NCI-H226 (cell line): ENCODE measurements around the gene ZFAND3.
"Not testable (repeated sequence)": the region's sequence is repeated elsewhere in the genome, so short reads cannot be mapped to it uniquely, and the experiment has no call there.

ENCODE experiments used
- DNase-seq: peaks from one replicate; pipeline ENCODE4 v3.0.0-alpha.2; 2015

The ZFAND3 gene

DNA sequence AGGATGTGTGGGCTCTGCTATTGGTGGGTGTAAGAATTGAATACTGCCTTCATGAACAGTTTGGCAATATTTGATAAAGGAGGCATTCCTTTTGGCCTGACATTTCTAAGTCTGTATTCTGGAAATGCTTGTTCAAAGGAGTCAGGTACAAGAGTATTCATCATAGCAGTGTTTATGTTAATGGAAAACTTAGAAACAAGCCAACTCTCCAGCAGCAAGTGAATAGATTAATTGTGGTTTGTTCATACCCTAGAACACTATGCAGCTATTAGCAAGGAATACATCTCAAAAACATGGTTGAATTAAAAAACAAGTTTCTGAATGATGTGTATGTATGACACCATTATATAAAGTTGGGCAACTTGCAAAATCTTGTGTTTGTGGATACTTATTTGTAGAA, 195.8 kb downstream of the ZFAND3 start:
- DNase-seq = no peak

DNA sequence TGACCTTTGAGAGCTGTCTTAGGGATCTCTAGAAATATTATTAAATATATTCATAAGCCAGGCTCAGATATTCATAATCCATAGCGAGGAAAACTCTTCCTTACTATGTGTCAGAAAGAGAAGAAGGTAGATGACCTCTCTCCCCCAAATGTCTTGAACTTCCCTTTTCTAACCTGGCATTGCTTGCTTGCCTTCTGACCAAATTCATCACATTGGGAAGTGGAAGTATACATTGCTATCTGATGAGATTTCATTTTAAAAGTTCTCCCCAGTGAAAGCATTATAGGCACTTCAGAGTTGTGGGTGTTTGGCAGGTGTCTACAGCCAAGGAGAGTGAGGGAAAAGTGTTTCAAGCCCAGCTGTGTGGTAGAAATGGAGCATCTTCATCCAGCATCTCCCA, 197.3 kb downstream of the ZFAND3 start:
- DNase-seq = no peak

DNA sequence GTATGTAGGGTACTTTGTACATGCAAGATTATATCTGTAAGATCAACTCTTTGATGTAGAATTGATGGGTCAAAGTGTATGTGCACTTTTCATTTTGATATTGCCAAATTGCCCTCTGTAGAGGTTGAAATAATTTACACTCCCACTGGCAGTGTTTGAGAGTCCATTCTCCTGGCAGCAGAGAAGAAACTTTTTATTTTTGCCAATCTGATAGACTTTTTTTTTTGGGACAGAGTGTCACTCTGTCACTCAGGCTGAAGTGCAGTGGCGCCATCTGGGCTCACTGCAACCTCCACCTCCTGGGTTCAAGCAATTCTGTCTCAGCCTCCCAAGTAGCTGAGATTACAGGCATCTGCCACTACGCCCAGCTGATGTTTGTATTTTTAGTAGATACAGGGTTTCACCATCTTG, 199.2 kb downstream of the ZFAND3 start:
- no peak for DNase-seq

DNA sequence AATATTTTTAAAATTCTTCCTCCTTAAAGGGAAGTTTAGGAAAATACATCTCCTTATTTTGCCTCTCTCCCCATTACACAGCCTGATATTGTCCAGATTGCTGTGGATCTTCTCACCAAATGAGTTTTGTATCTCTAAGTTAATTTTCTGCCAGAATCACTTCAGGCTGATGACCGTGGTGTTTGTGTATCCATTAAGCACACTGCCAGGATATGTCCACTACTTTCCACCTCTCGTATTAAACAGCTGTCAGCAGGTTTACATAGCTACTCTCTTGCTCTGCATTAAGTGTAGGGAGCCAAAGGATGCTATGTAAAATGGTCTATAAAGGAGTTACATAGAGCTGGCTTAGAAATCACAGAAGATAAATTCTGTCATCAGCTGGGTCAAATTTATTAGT, 201.1 kb downstream of the ZFAND3 start:
- DNase-seq = no peak

DNA sequence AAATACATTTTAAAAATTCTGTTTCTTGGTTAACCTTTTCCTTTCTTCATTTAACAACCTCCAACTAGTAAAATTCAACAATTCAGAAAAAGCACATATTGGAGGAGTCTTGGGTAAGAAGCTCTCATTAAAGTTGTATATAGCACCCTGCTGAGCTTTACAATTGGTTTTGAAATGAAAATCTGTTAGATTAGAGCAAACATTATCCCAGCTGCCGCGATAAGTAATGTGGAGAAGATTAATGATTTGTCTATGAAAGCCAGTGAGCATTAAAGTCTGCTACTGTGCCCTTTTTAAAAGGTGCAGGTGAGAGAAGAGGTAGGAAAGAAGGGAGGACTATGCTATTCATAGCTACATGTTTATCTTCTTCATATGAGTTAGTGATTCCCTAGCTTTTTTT, 201.5 kb downstream of the ZFAND3 start:
- no peak for DNase-seq

DNA sequence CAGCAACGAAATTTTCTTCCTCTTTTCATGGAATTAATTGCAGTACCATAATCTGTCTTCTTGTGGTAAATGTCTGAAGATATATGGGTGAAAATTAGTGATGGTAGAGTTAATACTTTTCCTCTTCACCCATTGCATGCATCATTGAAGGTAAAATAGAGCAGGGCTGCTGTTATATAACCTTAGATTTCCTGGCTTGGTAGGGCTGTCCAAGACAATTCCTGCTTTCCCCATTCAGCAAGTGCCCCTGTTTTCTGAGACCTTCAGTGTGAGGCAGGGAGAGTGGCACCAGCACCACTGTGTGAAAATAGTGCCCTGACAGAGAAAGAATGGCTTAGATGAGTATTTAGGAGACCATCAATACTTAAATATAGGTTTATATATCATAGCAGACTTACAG, 202.0 kb downstream of the ZFAND3 start:
- no peak for DNase-seq

DNA sequence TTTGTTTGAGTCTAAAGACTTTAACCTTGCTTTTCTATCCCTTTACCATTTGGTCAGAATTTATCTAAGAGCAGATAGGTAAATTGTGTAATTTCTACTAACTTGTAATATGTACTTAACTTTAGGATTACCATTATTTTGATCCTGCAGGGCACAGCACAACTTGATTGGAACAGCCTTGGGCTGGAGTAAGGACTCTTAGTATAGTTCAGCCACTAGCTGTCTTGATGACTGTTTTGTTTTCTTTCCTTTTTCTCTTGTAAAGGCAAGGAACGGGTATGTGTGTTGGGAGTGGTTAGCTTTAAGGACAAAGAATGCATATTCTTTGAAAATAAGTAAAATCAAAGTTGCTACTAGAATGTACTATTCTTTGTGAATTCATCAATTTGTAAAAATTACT, 203.2 kb downstream of the ZFAND3 start:
- DNase-seq = no peak

DNA sequence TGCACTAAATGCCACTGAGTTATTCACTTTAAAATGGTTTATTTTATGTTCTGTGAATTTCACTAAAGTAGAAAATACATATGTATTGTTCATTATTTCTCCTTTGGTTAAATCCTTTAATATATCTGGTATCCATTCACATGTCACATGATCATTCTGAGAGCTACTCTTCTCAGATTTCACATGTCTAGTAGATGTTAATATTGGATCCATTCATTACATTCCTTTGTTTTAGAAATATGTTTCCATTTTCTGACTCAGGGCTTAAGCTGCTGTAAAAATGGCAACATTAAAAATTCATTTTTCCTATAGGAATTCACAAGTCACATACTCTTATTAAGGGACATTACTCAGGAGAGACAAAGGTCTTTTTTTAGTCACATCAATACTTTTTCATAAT, 205.4 kb downstream of the ZFAND3 start:
- DNase-seq = no peak

DNA sequence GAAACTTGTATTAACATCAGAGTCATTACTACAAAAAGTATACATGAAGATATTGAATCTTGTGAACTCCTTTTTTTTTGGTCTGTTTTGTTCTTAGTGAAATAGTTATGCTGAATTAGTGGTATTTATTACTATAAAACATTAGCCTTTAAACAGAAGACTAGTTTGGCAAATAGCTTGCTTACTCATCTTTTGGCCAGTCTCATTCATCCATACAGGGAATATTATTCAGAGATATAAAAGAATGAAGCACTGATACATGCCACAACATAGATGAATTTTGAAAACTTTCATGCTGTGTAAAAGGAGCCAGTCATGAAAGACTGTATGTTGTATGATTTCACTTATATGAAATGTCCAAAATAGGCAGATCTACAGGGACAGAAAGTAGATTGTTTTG, 205.9 kb downstream of the ZFAND3 start:
- DNase-seq = no peak

DNA sequence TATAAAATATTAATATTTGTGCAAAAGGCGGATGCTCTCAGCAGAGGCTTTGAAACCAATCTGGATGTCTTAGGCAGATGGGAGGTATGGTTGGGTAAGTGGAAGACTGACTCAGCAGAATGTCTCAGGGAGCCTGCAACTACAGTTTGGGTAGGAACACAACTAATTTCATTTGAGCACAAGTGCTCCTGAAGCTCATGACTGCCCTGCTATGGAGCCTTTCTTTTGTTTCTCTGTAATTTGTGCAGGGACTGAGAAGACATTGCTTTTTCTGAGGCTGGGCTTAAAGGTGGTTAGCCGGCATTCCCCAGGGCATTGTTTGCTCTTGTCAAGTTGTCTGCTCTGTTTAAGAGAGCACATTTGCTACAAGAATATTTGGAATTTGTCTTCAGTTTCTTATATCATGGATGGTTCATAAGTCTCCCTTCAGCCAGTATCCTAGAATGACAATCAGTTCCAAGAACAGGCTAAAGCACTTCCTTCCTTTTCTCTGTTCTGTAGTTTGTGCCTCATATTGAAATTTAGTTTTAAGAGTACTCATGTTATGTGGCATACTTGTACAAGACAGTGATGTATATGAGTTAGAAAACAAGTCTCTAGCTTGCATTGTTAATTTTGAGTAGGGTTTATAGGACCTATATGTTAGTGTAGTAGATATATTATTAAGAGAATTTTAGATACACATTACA, 208.3 kb downstream of the ZFAND3 start:
- no peak for DNase-seq

DNA sequence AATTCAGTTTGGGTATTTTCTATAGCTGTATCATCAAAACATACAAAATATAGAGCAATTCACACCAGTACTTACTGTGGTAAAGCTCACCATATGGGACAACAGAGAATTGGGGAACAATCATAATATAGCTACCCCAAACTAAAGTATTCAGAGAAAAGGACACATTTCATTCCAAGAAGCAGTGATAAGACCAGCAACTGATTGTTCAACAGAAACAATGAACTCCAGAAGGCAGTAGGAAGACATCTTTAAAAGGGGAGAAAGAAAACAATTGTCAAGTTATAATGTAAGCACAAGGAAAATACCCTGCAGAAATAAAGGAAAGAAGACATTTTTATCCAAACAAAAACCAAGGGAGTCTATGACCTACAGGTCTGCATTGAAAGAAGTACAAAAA, 210.9 kb downstream of the ZFAND3 start:
- DNase-seq = no peak

DNA sequence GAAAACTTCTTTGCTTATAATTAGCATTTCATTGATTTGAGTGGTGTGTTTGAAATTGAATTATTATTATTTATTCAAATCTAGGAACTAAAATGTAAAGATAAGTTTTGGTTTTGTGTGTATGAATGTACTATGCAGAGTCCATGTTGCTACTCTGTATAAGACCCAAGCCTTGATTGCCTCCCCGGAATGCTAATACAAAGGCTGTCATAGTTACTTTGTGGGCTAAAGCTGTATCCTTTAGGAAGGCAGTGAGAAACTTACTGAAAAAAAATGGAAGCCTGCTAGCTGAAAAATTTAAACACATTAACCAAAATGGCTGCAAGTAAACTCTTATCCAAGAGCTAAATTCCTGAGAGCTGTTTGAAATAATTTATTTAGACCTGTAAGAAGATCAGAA, 213.3 kb downstream of the ZFAND3 start:
- no peak for DNase-seq

DNA sequence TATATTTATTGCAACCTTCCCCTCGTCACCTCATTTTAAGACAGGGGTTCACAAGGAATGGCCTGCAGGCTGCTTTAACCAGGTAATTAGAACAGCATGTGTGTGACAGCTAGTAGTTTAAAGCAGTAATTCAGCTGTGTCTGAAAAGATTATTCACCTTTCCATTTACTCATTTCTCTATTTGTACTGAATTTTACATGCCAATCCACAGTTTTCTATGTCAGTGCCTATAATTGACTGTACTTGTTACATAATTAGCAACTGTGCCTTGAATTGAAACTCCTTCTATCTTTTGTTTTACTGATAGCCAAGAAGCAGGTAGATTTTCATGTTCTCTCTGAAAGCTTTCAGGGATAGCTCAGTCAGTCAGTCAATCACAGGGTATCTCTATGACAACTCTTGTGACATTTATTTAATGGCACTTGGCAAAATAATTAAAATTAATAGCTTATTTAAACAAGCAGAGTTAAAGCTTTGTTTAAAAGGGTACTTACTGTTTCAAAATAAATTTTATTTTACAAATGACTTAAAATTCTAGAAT, 214.0 kb downstream of the ZFAND3 start:
- no peak for DNase-seq

DNA sequence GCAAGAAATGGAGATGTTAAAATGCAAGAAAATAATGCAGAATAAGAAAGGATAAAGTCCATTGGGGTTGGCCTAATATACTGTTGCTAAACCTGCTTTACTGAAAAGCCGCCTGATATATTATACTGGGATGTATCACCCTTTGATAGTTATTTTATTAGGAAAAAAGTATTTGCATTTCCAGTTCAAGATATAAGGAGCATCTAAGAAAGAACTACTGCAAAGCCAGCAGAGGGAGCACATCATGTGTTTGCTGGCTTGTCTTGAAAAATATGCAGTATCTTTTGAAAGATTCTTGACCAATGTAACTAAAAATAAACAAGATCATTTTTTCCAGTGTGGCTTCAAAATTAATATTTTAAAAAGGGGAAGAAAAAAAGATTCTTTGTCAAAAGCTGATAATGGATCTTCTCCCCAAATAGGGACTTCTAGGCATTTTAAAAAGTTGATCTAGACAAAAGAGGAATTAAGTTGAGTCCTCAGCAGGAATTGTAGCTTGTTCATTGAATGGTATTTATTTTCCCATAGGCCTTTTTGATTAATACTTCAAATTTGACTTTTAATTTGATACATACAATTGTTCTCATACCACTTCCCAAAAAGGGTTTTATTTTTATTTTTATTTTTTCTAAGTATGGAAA, 214.9 kb downstream of the ZFAND3 start:
- DNase-seq = no peak

DNA sequence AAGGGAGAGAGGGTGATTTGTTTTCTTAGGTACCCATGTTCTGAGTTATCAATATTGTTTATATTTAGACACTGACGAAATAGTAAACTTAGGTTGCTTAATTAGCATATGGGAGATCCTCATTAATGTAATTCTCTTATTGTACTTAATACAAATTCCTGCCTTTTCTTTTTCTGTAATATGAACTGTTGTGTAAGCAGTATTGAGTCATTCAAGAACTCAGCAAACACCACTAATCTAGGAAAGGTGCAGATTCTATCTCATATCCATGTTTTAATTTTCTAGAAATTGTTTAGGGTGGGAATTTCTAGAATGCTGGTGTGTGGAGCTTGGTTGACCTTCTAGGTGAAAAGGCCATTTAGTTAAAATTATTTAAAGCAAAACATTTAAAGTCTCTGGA, 216.0 kb downstream of the ZFAND3 start:
- DNase-seq = no peak

DNA sequence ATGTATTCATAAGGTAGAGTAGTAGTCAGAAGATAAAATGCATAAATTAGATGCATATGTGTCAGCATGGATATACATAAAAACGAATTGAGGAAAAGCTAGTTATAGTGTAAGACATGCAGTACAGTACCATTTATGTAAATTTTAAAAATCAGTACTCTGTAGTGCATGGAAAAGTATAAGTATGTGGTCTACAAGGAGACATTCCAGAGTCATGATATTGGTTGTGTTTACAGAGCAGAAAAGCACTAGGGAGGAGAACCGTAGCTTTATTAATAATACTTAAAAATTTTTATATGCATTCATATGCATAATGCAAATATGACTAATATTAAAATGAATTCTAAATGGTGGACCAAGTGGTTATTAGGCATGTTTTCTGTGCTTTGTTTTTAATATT, 220.0 kb downstream of the ZFAND3 start:
- DNase-seq = no peak

DNA sequence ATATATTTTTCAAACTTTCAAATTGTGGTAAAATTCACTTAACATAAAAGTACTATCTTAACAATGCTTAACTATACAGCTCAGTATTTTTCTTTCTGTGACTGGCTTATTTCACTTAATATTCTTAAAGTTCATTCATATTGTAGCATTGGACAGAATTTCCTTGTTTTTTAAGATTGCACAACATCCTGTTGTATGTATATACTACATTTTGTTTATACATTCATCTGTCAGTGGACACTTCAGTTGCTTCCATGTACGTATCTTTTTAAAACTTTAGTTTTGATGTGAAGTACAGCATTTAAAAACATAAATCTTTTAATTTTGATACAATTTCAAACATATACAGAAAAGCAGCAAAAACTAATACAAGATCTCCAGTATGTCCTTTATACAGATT, 220.7 kb downstream of the ZFAND3 start:
- no peak for DNase-seq

DNA sequence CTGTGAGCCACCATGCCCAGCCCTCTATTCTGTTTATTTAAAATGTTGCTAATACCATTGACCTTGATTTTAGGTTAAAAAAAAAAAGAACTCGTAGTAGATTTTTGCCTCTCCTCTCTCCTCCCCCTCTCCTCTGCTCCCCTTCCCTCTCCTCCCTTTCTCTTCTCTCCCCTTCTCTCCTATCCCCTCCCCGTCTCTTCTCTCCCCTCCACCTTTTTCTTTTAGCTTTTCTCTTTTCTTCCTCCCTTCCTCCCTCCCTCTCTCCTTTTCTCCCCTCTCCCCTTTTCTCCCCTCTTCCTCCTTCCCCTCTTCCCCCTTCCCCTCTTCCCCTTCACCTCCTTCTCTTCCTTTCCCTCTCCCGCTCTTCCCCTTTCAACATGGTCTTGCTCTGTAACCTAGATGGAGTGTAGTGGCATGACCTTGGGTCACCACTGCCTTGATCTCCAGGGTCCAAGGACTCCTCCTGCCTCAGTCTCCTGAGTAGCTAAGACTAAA, 223.8 kb downstream of the ZFAND3 start:
- DNase-seq = no peak

DNA sequence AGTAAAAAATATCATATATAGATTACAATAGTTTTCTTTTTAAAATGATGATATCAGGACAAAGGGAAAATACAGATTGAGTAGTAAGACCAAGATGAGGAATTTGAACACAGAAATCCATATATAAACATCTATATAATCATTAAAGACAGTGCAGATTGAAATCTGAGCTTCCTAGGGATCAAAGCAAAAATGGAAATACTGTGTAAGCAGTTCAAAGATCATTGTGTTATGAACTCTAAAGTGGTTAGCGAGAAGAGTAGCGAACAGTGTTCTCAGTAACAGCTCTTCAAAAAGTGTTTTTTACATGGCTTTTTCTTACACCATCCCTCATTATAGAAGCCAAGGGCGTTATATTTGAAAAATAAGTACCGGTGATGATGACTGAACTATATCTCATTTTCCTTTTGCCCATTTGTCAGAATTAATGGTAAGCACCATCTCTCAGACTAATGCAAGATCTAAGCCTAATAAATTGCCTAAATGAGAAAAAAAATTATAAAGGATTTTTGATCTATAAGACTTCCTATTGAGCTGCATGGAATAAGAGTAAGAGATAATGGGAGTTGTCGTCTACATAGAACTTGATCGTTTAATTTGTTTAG, 226.3 kb downstream of the ZFAND3 start:
- DNase-seq = no peak

DNA sequence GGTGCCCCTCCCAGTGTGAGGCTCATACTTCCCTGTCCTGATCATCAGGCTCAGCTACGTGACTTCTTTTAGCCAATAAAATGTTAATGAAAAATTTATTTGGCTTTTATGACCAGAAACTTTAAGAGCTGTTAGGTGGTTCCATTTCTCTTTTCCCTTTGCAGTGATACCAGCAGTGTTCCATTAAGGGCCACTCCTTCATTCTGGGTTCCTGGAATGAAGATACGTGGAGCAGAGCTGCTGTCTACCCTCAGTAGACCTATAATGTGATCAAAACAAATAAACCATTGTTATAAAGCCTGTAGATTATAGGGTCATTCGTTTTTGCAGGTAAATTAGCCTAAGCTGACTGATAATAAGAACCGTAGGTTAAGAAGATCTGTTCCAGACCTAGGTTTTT, 228.0 kb downstream of the ZFAND3 start:
- no peak for DNase-seq

DNA sequence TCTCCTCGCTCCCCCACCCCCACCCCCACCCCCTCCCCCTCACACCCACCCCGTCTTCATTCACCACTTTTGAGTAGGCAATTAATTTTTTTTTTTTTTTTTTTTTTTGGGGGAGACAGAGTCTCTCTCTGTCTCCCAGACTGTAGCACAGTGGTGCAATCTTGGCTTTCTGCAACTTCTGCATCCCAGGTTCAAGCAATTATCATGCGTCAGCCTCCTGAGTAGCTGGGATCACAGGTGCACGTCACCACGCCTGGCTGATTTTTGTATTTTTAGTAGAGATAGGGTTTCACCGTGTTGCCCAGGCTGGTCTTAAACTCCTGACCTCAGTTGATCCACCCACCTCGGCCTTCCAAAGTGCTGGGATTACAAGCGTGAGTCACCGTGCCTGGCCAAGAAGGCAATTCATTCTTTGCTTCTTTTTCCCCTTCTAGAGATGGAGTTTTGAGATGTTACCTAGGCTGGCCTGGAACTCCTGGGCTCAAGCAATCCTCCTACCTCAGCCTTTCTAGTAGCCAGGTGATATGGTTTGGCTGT, 230.4 kb downstream of the ZFAND3 start:
- DNase-seq = not testable (repeated sequence)

DNA sequence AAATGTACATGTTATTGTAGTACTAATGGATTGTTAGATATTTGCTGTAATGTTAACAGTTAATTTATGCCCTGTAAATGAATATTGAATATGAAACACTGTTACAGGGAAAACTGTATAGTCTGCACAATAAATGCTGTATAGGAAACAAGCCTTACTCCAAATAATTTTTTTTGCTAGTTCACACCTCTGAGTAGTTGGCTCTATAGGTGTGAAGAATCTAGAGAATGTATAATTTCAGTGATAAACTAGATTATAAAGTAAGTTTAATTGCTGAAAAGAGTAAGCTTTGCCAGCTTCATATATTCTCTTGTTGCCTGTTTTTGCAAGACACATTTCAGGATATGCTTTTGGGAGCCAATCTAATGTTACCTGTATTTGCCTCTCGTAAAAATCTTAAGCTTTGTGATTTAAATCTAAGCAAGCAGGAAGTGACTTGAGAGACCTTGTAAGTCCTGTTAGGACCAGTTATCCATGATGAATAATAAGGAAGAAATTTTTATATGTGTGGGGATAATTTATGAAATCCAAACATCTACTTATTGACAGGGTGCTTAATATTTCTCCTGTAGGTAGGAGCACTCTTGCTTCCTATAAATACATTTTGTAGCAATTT, 232.4 kb downstream of the ZFAND3 start:
- no peak for DNase-seq

DNA sequence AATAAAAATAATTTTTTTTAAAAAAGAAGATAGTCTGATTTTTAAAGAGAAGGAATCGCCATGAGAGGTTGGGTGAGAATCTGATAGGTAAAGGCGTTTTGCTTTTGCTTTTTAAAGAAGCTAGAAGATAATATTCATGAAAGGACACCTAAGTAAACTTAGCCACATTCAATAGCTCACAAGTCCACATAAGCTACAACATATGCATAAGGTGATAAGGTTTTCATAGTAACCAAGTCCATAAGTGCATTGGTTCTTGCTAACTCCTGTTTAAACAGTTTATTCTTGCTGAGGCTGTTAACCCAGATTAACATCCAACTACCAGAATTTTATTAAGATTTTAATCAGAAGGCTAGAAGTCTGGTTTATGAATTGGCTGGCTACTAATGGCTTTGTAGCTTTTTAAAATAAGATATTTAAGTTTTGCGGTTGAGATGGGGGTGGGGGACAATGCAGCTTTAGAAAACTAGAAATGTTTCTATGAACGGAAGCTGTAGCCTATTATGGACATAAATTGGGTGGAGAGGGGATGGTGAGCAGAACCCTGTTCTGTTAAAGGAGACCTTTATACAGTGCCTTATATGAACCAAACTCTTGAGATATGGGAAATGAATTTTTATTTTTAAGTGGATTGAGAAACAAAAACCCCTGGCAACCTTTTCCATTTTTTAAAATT, 235.1 kb downstream of the ZFAND3 start:
- no peak for DNase-seq
